Gastrocnemius medialis (tissue), 4 donors: ENCODE measurements around the gene MAS1.
"Not testable (repeated sequence)": the region's sequence is repeated elsewhere in the genome, so short reads cannot be mapped to it uniquely, and the experiment has no call there.

ENCODE experiments used
- CTCF ChIP-seq, 5 experiments: fragments of 450-650 bp in 3 of 5; fragments of 200-600 bp in 2 of 5; sonication (generic) in 2 of 5; IDR thresholded peaks in 4 of 5; conservative IDR thresholded peaks in 1 of 5; 1 replicate in 4 of 5; 2 replicates in 1 of 5; pipeline ENCODE4 v1.5.1; 2016 to 2019; ENCODE audit warnings: antibody characterized with exemption in 5 of 5, mild to moderate bottlenecking in 3 of 5, moderate library complexity in 3 of 5
- POLR2A ChIP-seq, 2 donors: fragments of 450-650 bp; IDR thresholded peaks; one replicate each; pipeline ENCODE4 v1.6.1; 2017; ENCODE audit warnings: antibody characterized with exemption in 2 of 2, mild to moderate bottlenecking in 2 of 2, moderate library complexity in 2 of 2

GRCh38 chr6:159924150-159924549 is 33.4 kb downstream of the MAS1 start:
- not testable (repeated sequence) for TF ChIP-seq CTCF (IDR thresholded peaks at IDR 0.05 in 4 of 5, conservative IDR thresholded peaks at IDR 0.05 in 1 of 5); POLR2A (IDR thresholded peaks at IDR 0.05)
